ENCODE results near the gene LPIN2.

LPIN2 gene

DNA sequence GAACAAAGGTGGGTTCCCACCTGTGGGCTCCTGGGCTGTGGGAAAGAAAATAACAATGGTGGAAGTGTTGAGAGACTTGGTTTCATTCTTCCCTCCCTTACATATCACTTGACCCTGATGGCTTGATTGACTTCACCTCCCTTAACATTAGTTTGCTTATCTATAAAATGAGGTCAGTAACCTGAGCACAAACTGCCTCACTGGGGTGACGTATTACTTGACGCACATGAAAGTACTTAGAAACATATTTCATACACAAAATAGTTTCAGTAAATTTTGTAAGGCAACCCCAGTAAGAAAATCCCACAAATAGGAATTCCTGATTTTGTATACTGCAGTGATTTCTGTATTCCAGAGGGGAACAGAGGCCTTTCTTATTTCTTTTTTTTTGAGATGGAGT is 29.4 kb upstream of the LPIN2 start:
- no peak overlapping the region for H3K4me2 ChIP-seq (ENCODE audit: insufficient read depth, low read length)
- no peaks in the 10 kb centered on the region for H3K79me2 ChIP-seq (ENCODE audit: insufficient read depth, low read length)
- no peaks in the 10 kb centered on the region for H3K27me3 ChIP-seq (ENCODE audit: insufficient read depth, low read length, poor library complexity)
- no peaks in the 10 kb centered on the region for H3K36me3 ChIP-seq (ENCODE audit: insufficient read depth, low read length)
- H3K27ac ChIP-seq (ENCODE audit: low read length): no peak overlapping the region
- H2AFZ ChIP-seq (ENCODE audit: low read depth, low read length): no peak overlapping the region
- no peaks in the 10 kb centered on the region for H3K4me1 ChIP-seq (ENCODE audit: insufficient read depth, low read length)
- H4K20me1 ChIP-seq (ENCODE audit: insufficient read depth, low read length): no peaks in the 10 kb centered on the region
- TF ChIP-seq EZH2 (IDR thresholded peaks at IDR 0.05; ENCODE audit: borderline replicate concordance, low read depth, low read length, severe bottlenecking): no peak
- TF ChIP-seq, protein P1, sequence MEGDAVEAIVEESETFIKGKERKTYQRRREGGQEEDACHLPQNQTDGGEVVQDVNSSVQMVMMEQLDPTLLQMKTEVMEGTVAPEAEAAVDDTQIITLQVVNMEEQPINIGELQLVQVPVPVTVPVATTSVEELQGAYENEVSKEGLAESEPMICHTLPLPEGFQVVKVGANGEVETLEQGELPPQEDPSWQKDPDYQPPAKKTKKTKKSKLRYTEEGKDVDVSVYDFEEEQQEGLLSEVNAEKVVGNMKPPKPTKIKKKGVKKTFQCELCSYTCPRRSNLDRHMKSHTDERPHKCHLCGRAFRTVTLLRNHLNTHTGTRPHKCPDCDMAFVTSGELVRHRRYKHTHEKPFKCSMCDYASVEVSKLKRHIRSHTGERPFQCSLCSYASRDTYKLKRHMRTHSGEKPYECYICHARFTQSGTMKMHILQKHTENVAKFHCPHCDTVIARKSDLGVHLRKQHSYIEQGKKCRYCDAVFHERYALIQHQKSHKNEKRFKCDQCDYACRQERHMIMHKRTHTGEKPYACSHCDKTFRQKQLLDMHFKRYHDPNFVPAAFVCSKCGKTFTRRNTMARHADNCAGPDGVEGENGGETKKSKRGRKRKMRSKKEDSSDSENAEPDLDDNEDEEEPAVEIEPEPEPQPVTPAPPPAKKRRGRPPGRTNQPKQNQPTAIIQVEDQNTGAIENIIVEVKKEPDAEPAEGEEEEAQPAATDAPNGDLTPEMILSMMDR (IDR thresholded peaks at IDR 0.05; ENCODE audit: borderline replicate concordance, extremely low read depth, low read length, poor library complexity, severe bottlenecking): no peak
- ATAC-seq (ENCODE audit: insufficient read depth, low read depth) (no peak), DNase-seq (no peak)
- H3K9ac ChIP-seq (ENCODE audit: low read depth, low read length): no peak overlapping the region
- H3K4me3 ChIP-seq (ENCODE audit: low read depth in 1 of 2, low read length in 2 of 2): no peak overlapping the region
- no peaks in the 10 kb centered on the region for H3K9me3 ChIP-seq (ENCODE audit: insufficient read depth, low read length, severe bottlenecking)

DNA sequence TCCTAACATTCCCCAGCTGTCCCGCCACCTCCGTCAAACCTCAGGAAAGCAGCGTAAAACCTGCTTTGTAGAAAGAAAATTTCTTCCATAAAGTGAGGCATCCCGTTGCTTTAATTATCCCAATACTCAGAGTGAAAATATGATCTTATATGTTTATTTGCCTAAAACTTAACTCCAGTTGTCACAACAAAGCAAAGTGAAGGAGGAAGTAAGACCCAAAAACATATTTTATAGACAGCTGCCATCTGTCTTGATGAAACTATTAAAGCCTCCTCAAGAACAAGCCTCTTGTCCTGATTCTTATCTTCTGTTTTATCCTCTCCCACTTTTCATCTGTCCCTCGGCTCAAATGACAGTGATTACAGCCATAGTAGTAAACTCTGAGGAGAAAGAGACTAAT is 28.9 kb upstream of the LPIN2 start:
- no peak overlapping the region; the same call in 1 of the 2 replicates for H2AFZ ChIP-seq (ENCODE audit: low read depth, low read length)
- TF ChIP-seq EZH2 (IDR thresholded peaks at IDR 0.05; ENCODE audit: borderline replicate concordance, low read depth, low read length, severe bottlenecking): no peak
- TF ChIP-seq, protein P1 (IDR thresholded peaks at IDR 0.05; ENCODE audit: borderline replicate concordance, extremely low read depth, low read length, poor library complexity, severe bottlenecking): no peak
- no peak overlapping the region for H3K4me3 ChIP-seq (ENCODE audit: low read depth in 1 of 2, low read length in 2 of 2)
- no peaks in the 10 kb centered on the region for H3K79me2 ChIP-seq (ENCODE audit: insufficient read depth, low read length)
- H3K36me3 ChIP-seq (ENCODE audit: insufficient read depth, low read length): no peaks in the 10 kb centered on the region
- no peaks in the 10 kb centered on the region for H3K9me3 ChIP-seq (ENCODE audit: insufficient read depth, low read length, severe bottlenecking)
- H3K27me3 ChIP-seq (ENCODE audit: insufficient read depth, low read length, poor library complexity): no peaks in the 10 kb centered on the region
- no peak for DNase-seq
- H4K20me1 ChIP-seq (ENCODE audit: insufficient read depth, low read length): no peaks in the 10 kb centered on the region
- H3K9ac ChIP-seq (ENCODE audit: low read depth, low read length): no peak overlapping the region
- no peak overlapping the region for H3K4me2 ChIP-seq (ENCODE audit: insufficient read depth, low read length)
- no peak overlapping the region for H3K27ac ChIP-seq (ENCODE audit: low read length)
- no peak for ATAC-seq (ENCODE audit: insufficient read depth, low read depth)
- no peaks in the 10 kb centered on the region for H3K4me1 ChIP-seq (ENCODE audit: insufficient read depth, low read length)

DNA sequence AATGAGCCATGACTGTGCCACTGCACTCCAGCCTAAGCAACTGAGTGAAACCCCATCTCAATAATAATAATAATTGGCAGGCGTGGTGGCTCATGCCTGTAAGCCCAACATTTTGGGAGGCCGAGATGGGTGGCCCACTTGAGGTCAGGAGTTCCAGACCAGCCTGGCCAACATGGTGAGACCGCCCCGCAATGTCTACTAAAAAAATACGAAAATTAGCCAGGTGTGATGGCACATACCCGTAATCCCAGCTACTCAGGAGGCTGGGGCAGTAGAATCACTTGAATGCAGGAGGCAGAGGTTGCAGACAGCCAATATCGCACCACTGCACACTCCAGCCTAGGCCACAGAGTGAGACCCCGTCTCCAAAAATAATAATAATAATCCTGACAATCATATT is 27.9 kb upstream of the LPIN2 start:
- Histone ChIP-seq H3K36me3 (ENCODE audit: insufficient read depth, low read length) (no peaks in the 10 kb centered on the region), H3K9ac (ENCODE audit: low read depth, low read length) (no peak overlapping the region), H3K4me1 (ENCODE audit: insufficient read depth, low read length) (no peaks in the 10 kb centered on the region), H3K79me2 (ENCODE audit: insufficient read depth, low read length) (no peaks in the 10 kb centered on the region), H3K9me3 (ENCODE audit: insufficient read depth, low read length, severe bottlenecking) (no peaks in the 10 kb centered on the region), H4K20me1 (ENCODE audit: insufficient read depth, low read length) (no peaks in the 10 kb centered on the region), H3K4me2 (ENCODE audit: insufficient read depth, low read length) (no peak overlapping the region), H3K4me3 (ENCODE audit: low read depth in 1 of 2, low read length in 2 of 2) (no peak overlapping the region), H3K27me3 (ENCODE audit: insufficient read depth, low read length, poor library complexity) (no peaks in the 10 kb centered on the region), H2AFZ (ENCODE audit: low read depth, low read length) (no peak overlapping the region), H3K27ac (ENCODE audit: low read length) (no peak overlapping the region)
- DNase-seq: no peak
- no peak for TF ChIP-seq EZH2 (IDR thresholded peaks at IDR 0.05; ENCODE audit: borderline replicate concordance, low read depth, low read length, severe bottlenecking)
- ATAC-seq (ENCODE audit: insufficient read depth, low read depth): no peak

DNA sequence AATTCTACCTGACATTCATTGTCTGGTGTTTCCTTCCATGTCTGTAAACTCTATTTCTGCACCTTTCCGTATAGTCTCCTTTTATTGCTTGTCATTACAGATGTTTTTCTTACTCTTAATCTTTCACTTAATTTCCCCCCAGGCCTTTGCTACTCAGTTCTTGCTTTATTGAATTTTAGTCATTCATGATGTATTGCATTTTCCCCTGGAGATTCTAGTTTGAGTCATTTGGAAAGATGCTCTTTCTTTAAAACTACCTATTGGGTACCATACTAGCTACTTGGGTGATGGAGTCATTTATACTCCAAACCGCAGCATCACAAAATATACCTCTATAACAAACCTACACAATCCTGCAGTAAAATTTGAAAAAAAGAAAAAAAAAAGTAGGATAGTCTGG is 27.2 kb upstream of the LPIN2 start:
- Histone ChIP-seq H2AFZ (ENCODE audit: low read depth, low read length) (no peak overlapping the region), H3K4me3 (ENCODE audit: low read depth in 1 of 2, low read length in 2 of 2) (no peak overlapping the region), H3K27me3 (ENCODE audit: insufficient read depth, low read length, poor library complexity) (no peaks in the 10 kb centered on the region), H3K9me3 (ENCODE audit: insufficient read depth, low read length, severe bottlenecking) (no peaks in the 10 kb centered on the region), H3K4me1 (ENCODE audit: insufficient read depth, low read length) (no peaks in the 10 kb centered on the region), H3K36me3 (ENCODE audit: insufficient read depth, low read length) (no peaks in the 10 kb centered on the region), H3K27ac (ENCODE audit: low read length) (no peak overlapping the region), H4K20me1 (ENCODE audit: insufficient read depth, low read length) (no peaks in the 10 kb centered on the region), H3K4me2 (ENCODE audit: insufficient read depth, low read length) (no peak overlapping the region), H3K79me2 (ENCODE audit: insufficient read depth, low read length) (no peaks in the 10 kb centered on the region), H3K9ac (ENCODE audit: low read depth, low read length) (no peak overlapping the region)
- ATAC-seq (ENCODE audit: insufficient read depth, low read depth) (no peak), DNase-seq (no peak)
- TF ChIP-seq EZH2 (IDR thresholded peaks at IDR 0.05; ENCODE audit: borderline replicate concordance, low read depth, low read length, severe bottlenecking): no peak
